ENCODE data around the gene SLC43A1.

SLC43A1 gene

GRCh38 chr11:57515332-57516060 lies at the start of gene SLC43A1:
SLC43A1 (minus strand) TSS chr11:57515702; CDS start chr11:57514111, 1,591 bp downstream.
- Mint-ChIP-seq H3K27me3 (peaks cover 8% of the 10 kb centered on the region), H3K4me3 (peak within 1 kb of the TSS; percentile 96), H3K9me3 (no peaks in the 10 kb centered on the region), H3K36me3 (peaks cover 9% of the 10 kb centered on the region), H3K4me1 (peaks cover 34% of the 10 kb centered on the region), H3K27ac (peak within 1 kb of the TSS; percentile 86)
- peak; percentile 61 for DNase-seq
- CTCF ChIA-PET, result interaction anchor here (0.8 to 9.0 kb wide), 8 partner anchors 9 to 129 kb away, joined by 3 to 115 read pairs (median 5); no protein-coding TSS in a partner anchor

- Mint-ChIP-seq H3K27ac (peak overlapping the region; percentile 69), H3K4me3 (no peak overlapping the region), H3K9me3 (no peaks in the 10 kb centered on the region), H3K27me3 (no peaks in the 10 kb centered on the region), H3K36me3 (peaks cover 51% of the 10 kb centered on the region), H3K4me1 (peaks cover 46% of the 10 kb centered on the region)
- DNase-seq, result no peak
- CTCF ChIA-PET, result interaction anchor here (1.6 to 1.7 kb wide), 2 partner anchors 70 to 78 kb away, joined by 6 to 7 read pairs; no protein-coding TSS in a partner anchor
Observed at GRCh38 chr11:57562596-57562995, 47.1 kb upstream of the SLC43A1 start.

- peaks cover 55% of the 10 kb centered on the region for H3K36me3 Mint-ChIP-seq
- no peak overlapping the region for H3K4me3 Mint-ChIP-seq
- H3K4me1 Mint-ChIP-seq, result peaks cover 43% of the 10 kb centered on the region
- no peak overlapping the region for H3K27ac Mint-ChIP-seq
- CTCF ChIA-PET, result no interaction called here
- no peaks in the 10 kb centered on the region for H3K27me3 Mint-ChIP-seq
- no peaks in the 10 kb centered on the region for H3K9me3 Mint-ChIP-seq
- no peak for DNase-seq
Observed at GRCh38 chr11:57560146-57560545, 44.6 kb upstream of the SLC43A1 start.

- no peak overlapping the region for H3K4me3 Mint-ChIP-seq
- CTCF ChIA-PET, result no interaction called here
- DNase-seq, result no peak
- H3K9me3 Mint-ChIP-seq, result no peaks in the 10 kb centered on the region
- H3K27ac Mint-ChIP-seq, result no peak overlapping the region
- peaks cover 71% of the 10 kb centered on the region for H3K36me3 Mint-ChIP-seq
- peaks cover 11% of the 10 kb centered on the region for H3K4me1 Mint-ChIP-seq
- H3K27me3 Mint-ChIP-seq, result no peaks in the 10 kb centered on the region
Observed at GRCh38 chr11:57556041-57556440, 40.5 kb upstream of the SLC43A1 start.

- no peak for DNase-seq
- H3K9me3 Mint-ChIP-seq, result no peaks in the 10 kb centered on the region
- peak overlapping the region; percentile 59 for H3K27ac Mint-ChIP-seq
- H3K4me1 Mint-ChIP-seq, result peaks cover 10% of the 10 kb centered on the region
- peaks cover 71% of the 10 kb centered on the region for H3K36me3 Mint-ChIP-seq
- no peak overlapping the region for H3K4me3 Mint-ChIP-seq
- no peaks in the 10 kb centered on the region for H3K27me3 Mint-ChIP-seq
- CTCF ChIA-PET, result interaction anchor here (1.2 kb wide), 1 partner anchor 85 kb away, joined by 3 read pairs; no protein-coding TSS in a partner anchor
Observed at GRCh38 chr11:57555393-57555792, 39.9 kb upstream of the SLC43A1 start.

- CTCF ChIA-PET, result interaction anchor here (0.8 to 1.2 kb wide), 3 partner anchors 16 to 248 kb away, joined by 3 to 6 read pairs (median 4); partner anchors contain the start of gene UBE2L6
- no peak for DNase-seq
- no peak overlapping the region for H3K4me3 Mint-ChIP-seq
- H3K27ac Mint-ChIP-seq, result no peak overlapping the region
- H3K4me1 Mint-ChIP-seq, result peaks cover 12% of the 10 kb centered on the region
- H3K36me3 Mint-ChIP-seq, result peaks cover 62% of the 10 kb centered on the region
- H3K9me3 Mint-ChIP-seq, result no peaks in the 10 kb centered on the region
- H3K27me3 Mint-ChIP-seq, result no peaks in the 10 kb centered on the region
Observed at GRCh38 chr11:57552479-57552878, 37.0 kb upstream of the SLC43A1 start.

- no peak for DNase-seq
- CTCF ChIA-PET, result interaction anchor here (0.8 to 1.2 kb wide), 3 partner anchors 16 to 249 kb away, joined by 3 to 6 read pairs (median 4); partner anchors contain the start of gene UBE2L6
- Mint-ChIP-seq H3K4me3 (no peak overlapping the region), H3K27ac (no peak overlapping the region), H3K4me1 (peaks cover 12% of the 10 kb centered on the region), H3K36me3 (peaks cover 57% of the 10 kb centered on the region), H3K9me3 (no peaks in the 10 kb centered on the region), H3K27me3 (no peaks in the 10 kb centered on the region)
Observed at GRCh38 chr11:57551941-57552340, 36.4 kb upstream of the SLC43A1 start.

GRCh38 chr11:57549983-57550382 lies 34.5 kb upstream of the SLC43A1 start:
- Mint-ChIP-seq H3K27me3 (no peaks in the 10 kb centered on the region), H3K36me3 (peaks cover 46% of the 10 kb centered on the region), H3K9me3 (no peaks in the 10 kb centered on the region), H3K27ac (no peak overlapping the region), H3K4me1 (peaks cover 8% of the 10 kb centered on the region), H3K4me3 (no peak overlapping the region)
- DNase-seq, result no peak
- CTCF ChIA-PET, result interaction anchor here (0.9 to 1.2 kb wide), 2 partner anchors 23 to 24 kb away, joined by 3 to 4 read pairs; no protein-coding TSS in a partner anchor

GRCh38 chr11:57547854-57548377 lies 32.4 kb upstream of the SLC43A1 start:
- H3K4me3 Mint-ChIP-seq, result no peak overlapping the region
- H3K9me3 Mint-ChIP-seq, result no peaks in the 10 kb centered on the region
- H3K4me1 Mint-ChIP-seq, result peaks cover 6% of the 10 kb centered on the region
- DNase-seq, result no peak
- H3K27ac Mint-ChIP-seq, result no peak overlapping the region
- CTCF ChIA-PET, result interaction anchor here (1.0 to 1.9 kb wide), 4 partner anchors 9 to 93 kb away, joined by 3 to 8 read pairs (median 4); partner anchors contain the start of gene UBE2L6
- H3K27me3 Mint-ChIP-seq, result no peaks in the 10 kb centered on the region
- H3K36me3 Mint-ChIP-seq, result peaks cover 32% of the 10 kb centered on the region

- Mint-ChIP-seq H3K36me3 (peaks cover 27% of the 10 kb centered on the region), H3K9me3 (no peaks in the 10 kb centered on the region), H3K27ac (no peak overlapping the region), H3K27me3 (no peaks in the 10 kb centered on the region), H3K4me3 (no peak overlapping the region), H3K4me1 (peaks cover 6% of the 10 kb centered on the region)
- no peak for DNase-seq
- CTCF ChIA-PET, result interaction anchor here (0.8 to 1.9 kb wide), 5 partner anchors 10 to 254 kb away, joined by 3 to 8 read pairs (median 4); partner anchors contain the start of gene UBE2L6
Observed at GRCh38 chr11:57546869-57547475, 31.5 kb upstream of the SLC43A1 start.

GRCh38 chr11:57546451-57546850 lies 30.9 kb upstream of the SLC43A1 start:
- H3K4me3 Mint-ChIP-seq, result no peak overlapping the region
- CTCF ChIA-PET, result interaction anchor here (0.8 to 1.9 kb wide), 2 partner anchors 53 to 255 kb away, joined by 4 to 8 read pairs; no protein-coding TSS in a partner anchor
- H3K27me3 Mint-ChIP-seq, result no peaks in the 10 kb centered on the region
- H3K4me1 Mint-ChIP-seq, result peaks cover 6% of the 10 kb centered on the region
- no peak for DNase-seq
- H3K36me3 Mint-ChIP-seq, result peaks cover 22% of the 10 kb centered on the region
- H3K9me3 Mint-ChIP-seq, result no peaks in the 10 kb centered on the region
- no peak overlapping the region for H3K27ac Mint-ChIP-seq

- peaks cover 6% of the 10 kb centered on the region for H3K4me1 Mint-ChIP-seq
- no peaks in the 10 kb centered on the region for H3K9me3 Mint-ChIP-seq
- H3K27me3 Mint-ChIP-seq, result no peaks in the 10 kb centered on the region
- H3K27ac Mint-ChIP-seq, result no peak overlapping the region
- no peak for DNase-seq
- no peak overlapping the region for H3K4me3 Mint-ChIP-seq
- H3K36me3 Mint-ChIP-seq, result peaks cover 23% of the 10 kb centered on the region
- CTCF ChIA-PET, result no interaction called here
Observed at GRCh38 chr11:57545883-57546282, 30.4 kb upstream of the SLC43A1 start.

- no peak for DNase-seq
- Mint-ChIP-seq H3K27ac (no peak overlapping the region), H3K9me3 (no peaks in the 10 kb centered on the region), H3K36me3 (peaks cover 15% of the 10 kb centered on the region), H3K4me1 (peaks cover 6% of the 10 kb centered on the region), H3K27me3 (no peaks in the 10 kb centered on the region), H3K4me3 (no peak overlapping the region)
- CTCF ChIA-PET, result interaction anchor here (1.5 kb wide), 1 partner anchor 100 kb away, joined by 7 read pairs; no protein-coding TSS in a partner anchor
Observed at GRCh38 chr11:57544566-57544965, 29.1 kb upstream of the SLC43A1 start.

- CTCF ChIA-PET, result interaction anchor here (1.0 to 1.5 kb wide), 2 partner anchors 16 to 101 kb away, joined by 3 to 7 read pairs; no protein-coding TSS in a partner anchor
- DNase-seq, result no peak
- Mint-ChIP-seq H3K27me3 (no peaks in the 10 kb centered on the region), H3K4me3 (no peak overlapping the region), H3K27ac (no peak overlapping the region), H3K36me3 (peaks cover 10% of the 10 kb centered on the region), H3K4me1 (peaks cover 5% of the 10 kb centered on the region), H3K9me3 (no peaks in the 10 kb centered on the region)
Observed at GRCh38 chr11:57543593-57543992, 28.1 kb upstream of the SLC43A1 start.

Data from activated naive CD4-positive, alpha-beta T cell treated with anti-CD3 and anti-CD28 coated beads, Interleukin-2, amount 10 ng/mL, durations not matched to agents 7 days and 5 days (primary cell).